ENCODE data around the gene IKBKE.

Gene IKBKE

DNA sequence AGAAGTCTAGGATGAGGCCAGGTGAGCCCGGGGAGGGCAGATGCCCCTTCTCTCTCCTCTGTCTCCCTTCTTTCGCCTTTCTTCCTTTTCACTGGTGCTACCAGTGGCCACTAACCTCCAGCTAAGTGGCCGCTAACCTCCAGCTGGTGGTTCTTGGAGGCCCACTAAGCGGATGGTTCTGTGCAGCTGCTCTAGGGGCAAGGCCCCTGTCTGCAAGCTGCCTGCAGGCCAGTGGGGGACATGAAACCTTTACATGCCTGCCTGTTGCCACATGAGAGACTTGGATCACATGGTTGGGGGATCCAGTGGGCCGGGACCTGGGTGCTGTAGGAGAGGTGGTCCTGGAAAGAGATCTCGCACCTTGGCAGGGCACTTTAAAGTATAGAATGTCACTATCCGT is 17.7 kb downstream of the IKBKE start:
- TF ChIP-seq, protein P1, sequence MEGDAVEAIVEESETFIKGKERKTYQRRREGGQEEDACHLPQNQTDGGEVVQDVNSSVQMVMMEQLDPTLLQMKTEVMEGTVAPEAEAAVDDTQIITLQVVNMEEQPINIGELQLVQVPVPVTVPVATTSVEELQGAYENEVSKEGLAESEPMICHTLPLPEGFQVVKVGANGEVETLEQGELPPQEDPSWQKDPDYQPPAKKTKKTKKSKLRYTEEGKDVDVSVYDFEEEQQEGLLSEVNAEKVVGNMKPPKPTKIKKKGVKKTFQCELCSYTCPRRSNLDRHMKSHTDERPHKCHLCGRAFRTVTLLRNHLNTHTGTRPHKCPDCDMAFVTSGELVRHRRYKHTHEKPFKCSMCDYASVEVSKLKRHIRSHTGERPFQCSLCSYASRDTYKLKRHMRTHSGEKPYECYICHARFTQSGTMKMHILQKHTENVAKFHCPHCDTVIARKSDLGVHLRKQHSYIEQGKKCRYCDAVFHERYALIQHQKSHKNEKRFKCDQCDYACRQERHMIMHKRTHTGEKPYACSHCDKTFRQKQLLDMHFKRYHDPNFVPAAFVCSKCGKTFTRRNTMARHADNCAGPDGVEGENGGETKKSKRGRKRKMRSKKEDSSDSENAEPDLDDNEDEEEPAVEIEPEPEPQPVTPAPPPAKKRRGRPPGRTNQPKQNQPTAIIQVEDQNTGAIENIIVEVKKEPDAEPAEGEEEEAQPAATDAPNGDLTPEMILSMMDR (IDR thresholded peaks at IDR 0.05; ENCODE audit: borderline replicate concordance, insufficient read depth, low read depth, low read length), result no peak

GRCh38 chr1:206488466-206488865 is 18.2 kb downstream of the IKBKE start:
- H3K4me3 ChIP-seq (ENCODE audit: low read depth, low read length), result no peak overlapping the region
- TF ChIP-seq, protein P1 (IDR thresholded peaks at IDR 0.05; ENCODE audit: borderline replicate concordance, insufficient read depth, low read depth, low read length), result no peak

More for the DNA sequence above, 17.7 kb downstream of the IKBKE start:
- H3K4me3 ChIP-seq (ENCODE audit: low read depth, low read length), result no peak overlapping the region

- TF ChIP-seq, protein P1 (IDR thresholded peaks at IDR 0.05; ENCODE audit: borderline replicate concordance, insufficient read depth, low read depth, low read length), result peak; percentile 93
- no peak overlapping the region for H3K4me3 ChIP-seq (ENCODE audit: low read depth, low read length)
Measured at GRCh38 chr1:206489980-206490770, 19.9 kb downstream of the IKBKE start.

GRCh38 chr1:206490771-206491405 is 20.6 kb downstream of the IKBKE start:
- TF ChIP-seq, protein P1 (IDR thresholded peaks at IDR 0.05; ENCODE audit: borderline replicate concordance, insufficient read depth, low read depth, low read length), result no peak
- no peak overlapping the region for H3K4me3 ChIP-seq (ENCODE audit: low read depth, low read length)

DNA sequence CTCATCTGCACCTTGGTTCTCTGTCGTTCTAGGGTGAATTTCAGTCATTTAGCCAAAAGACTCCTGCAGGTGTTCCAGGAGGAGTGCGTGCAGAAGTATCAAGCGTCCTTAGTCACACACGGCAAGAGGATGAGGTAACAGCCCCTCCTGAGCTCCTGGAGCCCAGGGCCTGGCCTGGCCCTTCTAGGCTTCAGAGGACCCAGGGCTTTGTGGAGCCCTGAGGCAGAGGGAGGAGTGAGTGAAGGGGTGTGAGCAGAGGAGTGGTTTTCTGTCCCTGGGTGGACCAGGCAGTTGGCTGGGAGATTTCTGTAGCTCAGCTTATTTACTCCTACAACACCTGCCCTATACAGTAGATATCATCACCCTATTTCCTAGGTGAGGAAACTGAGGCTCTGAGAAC is 21.3 kb downstream of the IKBKE start:
- no peak overlapping the region for H3K4me3 ChIP-seq (ENCODE audit: low read depth, low read length)
- TF ChIP-seq, protein P1 (IDR thresholded peaks at IDR 0.05; ENCODE audit: borderline replicate concordance, insufficient read depth, low read depth, low read length), result no peak

- no peak overlapping the region for H3K4me3 ChIP-seq (ENCODE audit: low read depth, low read length)
Measured at GRCh38 chr1:206492589-206492988, 22.3 kb downstream of the IKBKE start.

More at GRCh38 chr1:206492589-206492988, 22.3 kb downstream of the IKBKE start:
- TF ChIP-seq, protein P1 (IDR thresholded peaks at IDR 0.05; ENCODE audit: borderline replicate concordance, insufficient read depth, low read depth, low read length), result no peak

All from GM12875 (cell line).